Measurements from ENCODE around the gene NKD2. TPM values are rescaled to one million over a fixed set of nuclear protein-coding genes. Genes with fewer than 3 reads are reported as not detected.
A peak's percentile ranks its signal among the peaks of the same experiment; 100 is the strongest.

NKD2 gene
- total and polyA plus RNA-seq, 2 experiments from 2014 or later, result 9.0 to 11.9 TPM

GRCh38 chr5:978054-978453 is 30.5 kb upstream of the NKD2 start (continued):
- no peak for TF ChIP-seq ZNF462 (CRISPR knock-in tag; IDR thresholded peaks at IDR 0.05)

GRCh38 chr5:978693-979092 is 29.9 kb upstream of the NKD2 start:
- 0 out of 2 replicates have a peak overlapping the region, but pooled peaks have one; percentile 28 for H2AFZ ChIP-seq
- TF ChIP-seq ZNF331 (CRISPR knock-in tag; IDR thresholded peaks at IDR 0.05; ENCODE audit: low read depth), result no peak
- TF ChIP-seq NANOG (IDR thresholded peaks at IDR 0.05; ENCODE audit: borderline replicate concordance), result no peak
- no peak for TF ChIP-seq CTCF (conservative IDR thresholded peaks at IDR 0.05; ENCODE audit: low read depth in 2 of 2)
- no peaks in the 10 kb centered on the region for H3K27me3 ChIP-seq (ENCODE audit: insufficient read depth)
- H3K4me1 Mint-ChIP-seq, result peaks cover 5% of the 10 kb centered on the region; the same call in 2 of the 3 replicates
- H3K9me2 ChIP-seq (ENCODE audit: insufficient read depth), result no peaks in the 10 kb centered on the region
- H3K4me1 ChIP-seq (ENCODE audit: insufficient read depth), result no peaks in the 10 kb centered on the region
- no peaks in the 10 kb centered on the region for H3F3A ChIP-seq (replicated peaks; ENCODE audit: low read depth)
- no peak overlapping the region for H3K4me3 ChIP-seq
- H3K27ac ChIP-seq (ENCODE audit: low read depth), result no peak overlapping the region
- H3K4me2 ChIP-seq, result no peak overlapping the region
- H3K79me2 ChIP-seq (replicated peaks; ENCODE audit: insufficient read depth), result no peaks in the 10 kb centered on the region
- ATAC-seq (no peak), DNase-seq (ENCODE audit: low spot score) (no peak)
- H3K36me3 ChIP-seq (ENCODE audit: insufficient read depth), result no peaks in the 10 kb centered on the region
- H3K36me3 Mint-ChIP-seq (ENCODE audit: low read depth), result no peaks in the 10 kb centered on the region
- peaks cover 3% of the 10 kb centered on the region; the same call in 2 of the 3 replicates for H3K9me3 Mint-ChIP-seq
- H4K20me1 ChIP-seq (replicated peaks; ENCODE audit: insufficient read depth), result no peaks in the 10 kb centered on the region
- H3K4me3 Mint-ChIP-seq, result no peak overlapping the region
- H3K27ac Mint-ChIP-seq, result no peak overlapping the region
- H3K27me3 Mint-ChIP-seq (ENCODE audit: insufficient read depth, low read depth, poor library complexity), result peaks cover 14% of the 10 kb centered on the region

Measured in GM23338 (cell line).